ENCODE results near the gene LCNL1.

GRCh38 chr9:137030538-137031527 lies 48.0 kb downstream of the LCNL1 start:
- TF ChIP-seq, protein P1, sequence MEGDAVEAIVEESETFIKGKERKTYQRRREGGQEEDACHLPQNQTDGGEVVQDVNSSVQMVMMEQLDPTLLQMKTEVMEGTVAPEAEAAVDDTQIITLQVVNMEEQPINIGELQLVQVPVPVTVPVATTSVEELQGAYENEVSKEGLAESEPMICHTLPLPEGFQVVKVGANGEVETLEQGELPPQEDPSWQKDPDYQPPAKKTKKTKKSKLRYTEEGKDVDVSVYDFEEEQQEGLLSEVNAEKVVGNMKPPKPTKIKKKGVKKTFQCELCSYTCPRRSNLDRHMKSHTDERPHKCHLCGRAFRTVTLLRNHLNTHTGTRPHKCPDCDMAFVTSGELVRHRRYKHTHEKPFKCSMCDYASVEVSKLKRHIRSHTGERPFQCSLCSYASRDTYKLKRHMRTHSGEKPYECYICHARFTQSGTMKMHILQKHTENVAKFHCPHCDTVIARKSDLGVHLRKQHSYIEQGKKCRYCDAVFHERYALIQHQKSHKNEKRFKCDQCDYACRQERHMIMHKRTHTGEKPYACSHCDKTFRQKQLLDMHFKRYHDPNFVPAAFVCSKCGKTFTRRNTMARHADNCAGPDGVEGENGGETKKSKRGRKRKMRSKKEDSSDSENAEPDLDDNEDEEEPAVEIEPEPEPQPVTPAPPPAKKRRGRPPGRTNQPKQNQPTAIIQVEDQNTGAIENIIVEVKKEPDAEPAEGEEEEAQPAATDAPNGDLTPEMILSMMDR (IDR thresholded peaks at IDR 0.05): no peak
- no peak for TF ChIP-seq POLR2A (IDR thresholded peaks at IDR 0.05)
